Loucy (cell line): ENCODE data around the gene SPTSSA.

Experiments
- CTCF ChIP-seq: fragments of 200-600 bp; sonication (generic); conservative IDR thresholded peaks from 2 replicates; pipeline ENCODE4 v1.5.1; 2014; ENCODE audit warnings: mild to moderate bottlenecking, antibody characterized with exemption, low read length
- EZH2phosphoT487 ChIP-seq: fragments of 200-600 bp; IDR thresholded peaks from 2 replicates; pipeline ENCODE4 v1.6.1; 2018; ENCODE audit warnings: antibody characterized with exemption, mild to moderate bottlenecking, moderate library complexity, borderline replicate concordance

- no peak for TF ChIP-seq CTCF
- no peak for TF ChIP-seq EZH2phosphoT487
Measured at GRCh38 chr14:34383839-34384238, 78.2 kb downstream of the SPTSSA start.
